HUES48 (cell line): ENCODE measurements around the gene USH1G.

Experiments
- H3K27ac ChIP-seq: one replicate; pipeline ENCODE4 v1.7.0; 2013; ENCODE audit warnings: low read depth, low read length, inconsistent platforms
- H3K27me3 ChIP-seq: 2 replicates; pipeline ENCODE4 v1.6.1; 2013; ENCODE audit warnings: mild to moderate bottlenecking, low read length; ENCODE audit not compliant: control insufficient read depth, insufficient read depth
- H3K36me3 ChIP-seq: 2 replicates; pipeline ENCODE4 v1.6.1; 2013; ENCODE audit warnings: low read length; ENCODE audit not compliant: control insufficient read depth, insufficient read depth
- H3K4me1 ChIP-seq: 2 replicates; pipeline ENCODE4 v1.6.1; 2013; ENCODE audit warnings: mild to moderate bottlenecking, low read length; ENCODE audit not compliant: control insufficient read depth, insufficient read depth
- H3K4me3 ChIP-seq: 2 replicates; pipeline ENCODE4 v1.5.1; 2013; ENCODE audit warnings: mild to moderate bottlenecking, low read depth, low read length
- H3K9ac ChIP-seq: 2 replicates; pipeline ENCODE4 v1.6.1; 2013; ENCODE audit warnings: mild to moderate bottlenecking, low read depth, low read length, moderate library complexity
- H3K9me3 ChIP-seq: 2 replicates; pipeline ENCODE4 v1.6.1; 2013; ENCODE audit warnings: low read length; ENCODE audit not compliant: control insufficient read depth, insufficient read depth

Gene USH1G

GRCh38 chr17:74900208-74900607, 22.8 kb downstream of the USH1G start:
- Histone ChIP-seq H3K4me3 (no peak overlapping the region), H3K36me3 (no peaks in the 10 kb centered on the region), H3K9ac (no peak overlapping the region), H3K27ac (no peak overlapping the region), H3K27me3 (peaks cover 18% of the 10 kb centered on the region), H3K4me1 (no peaks in the 10 kb centered on the region), H3K9me3 (no peaks in the 10 kb centered on the region)

DNA sequence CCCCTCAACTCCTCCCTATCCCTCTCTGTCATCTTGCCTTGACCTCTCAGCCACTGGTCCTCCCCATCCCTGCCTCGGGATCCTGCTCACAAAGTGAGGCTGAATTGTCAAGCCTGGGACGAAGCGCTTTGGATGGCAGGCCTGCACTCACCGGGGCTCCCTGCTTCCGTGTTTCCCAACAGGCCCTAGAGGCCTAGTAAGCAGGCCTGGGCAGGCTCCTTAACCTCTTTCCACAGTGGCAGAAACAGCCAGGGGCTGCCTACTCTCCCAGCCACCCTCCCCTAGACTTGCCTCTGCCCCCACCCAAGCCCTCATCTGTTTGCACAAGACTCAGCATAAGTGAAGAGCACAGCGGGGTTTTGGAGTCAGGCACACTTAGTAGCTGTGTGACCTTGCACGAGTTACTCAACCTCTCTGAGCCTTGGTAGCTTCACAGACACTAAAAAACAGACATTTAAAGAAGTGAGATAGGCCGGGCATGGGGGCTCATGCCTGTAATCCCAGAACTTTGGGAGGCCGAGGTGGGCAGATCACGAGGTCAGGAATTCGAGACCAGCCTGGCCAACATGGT, 24.6 kb downstream of the USH1G start:
- no peak overlapping the region for H3K27ac ChIP-seq
- H3K9me3 ChIP-seq = no peaks in the 10 kb centered on the region
- H3K4me1 ChIP-seq = no peaks in the 10 kb centered on the region
- H3K4me3 ChIP-seq = no peak overlapping the region
- no peak overlapping the region for H3K9ac ChIP-seq
- peaks cover 36% of the 10 kb centered on the region for H3K27me3 ChIP-seq
- no peaks in the 10 kb centered on the region for H3K36me3 ChIP-seq

- Histone ChIP-seq H3K4me3 (peak overlapping the region; percentile 69; the same call in 1 of the 2 replicates), H3K27ac (no peak overlapping the region), H3K27me3 (peaks cover 53% of the 10 kb centered on the region)
Measured at GRCh38 chr17:74893936-74894671, 29.0 kb downstream of the USH1G start.

GRCh38 chr17:74892974-74893911, 29.8 kb downstream of the USH1G start, which contains the start of gene FADS6:
TSS of gene FADS6 (minus strand) at chr17:74893633. CDS start at chr17:74893595, 38 bp downstream.
- peaks cover 53% of the 10 kb centered on the region for H3K27me3 ChIP-seq
- no peaks in the 10 kb centered on the region for H3K4me1 ChIP-seq
- H3K4me3 ChIP-seq = peak within 1 kb of the TSS; percentile 69
- H3K36me3 ChIP-seq = no peaks in the 10 kb centered on the region
- H3K9me3 ChIP-seq = no peaks in the 10 kb centered on the region
- H3K9ac ChIP-seq = no peak within 1 kb of the TSS
- no peak within 1 kb of the TSS for H3K27ac ChIP-seq

More at GRCh38 chr17:74893936-74894671, 29.0 kb downstream of the USH1G start:
- Histone ChIP-seq H3K36me3 (no peaks in the 10 kb centered on the region), H3K9me3 (no peaks in the 10 kb centered on the region), H3K4me1 (no peaks in the 10 kb centered on the region), H3K9ac (no peak overlapping the region)

GRCh38 chr17:74892013-74892841, 30.8 kb downstream of the USH1G start:
- Histone ChIP-seq H3K9me3 (no peaks in the 10 kb centered on the region), H3K9ac (no peak overlapping the region), H3K27ac (no peak overlapping the region), H3K4me3 (peak overlapping the region; percentile 69; the same call in 1 of the 2 replicates), H3K36me3 (no peaks in the 10 kb centered on the region), H3K4me1 (no peaks in the 10 kb centered on the region), H3K27me3 (peaks cover 53% of the 10 kb centered on the region)

DNA sequence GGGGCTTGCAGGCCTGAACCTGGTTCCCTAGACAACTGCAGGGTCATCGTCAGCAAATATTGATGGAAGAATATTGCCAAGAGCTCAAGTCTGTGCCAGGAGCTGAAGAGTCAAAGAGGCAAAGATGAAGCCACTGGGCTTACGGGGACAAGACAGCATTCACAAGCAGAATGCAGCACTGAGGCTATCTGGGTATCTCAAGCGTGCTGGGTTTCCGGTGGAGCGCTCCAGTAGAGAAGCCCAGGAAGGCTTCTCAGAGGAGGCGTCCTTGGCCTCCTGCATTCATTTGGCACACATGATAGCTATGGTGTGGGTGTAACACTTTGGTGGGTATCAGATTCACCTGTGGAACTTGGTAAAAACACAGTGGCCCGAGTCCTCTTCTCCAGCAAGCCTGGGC, 32.5 kb downstream of the USH1G start:
- H3K36me3 ChIP-seq = no peaks in the 10 kb centered on the region
- H3K4me1 ChIP-seq = no peaks in the 10 kb centered on the region
- no peak overlapping the region for H3K9ac ChIP-seq
- H3K4me3 ChIP-seq = no peak overlapping the region
- H3K27ac ChIP-seq = no peak overlapping the region
- peaks cover 42% of the 10 kb centered on the region for H3K27me3 ChIP-seq
- H3K9me3 ChIP-seq = no peaks in the 10 kb centered on the region

- H3K36me3 ChIP-seq = no peaks in the 10 kb centered on the region
- H3K9me3 ChIP-seq = no peaks in the 10 kb centered on the region
- no peak overlapping the region for H3K4me3 ChIP-seq
- H3K9ac ChIP-seq = no peak overlapping the region
- peaks cover 22% of the 10 kb centered on the region for H3K27me3 ChIP-seq
- H3K4me1 ChIP-seq = no peaks in the 10 kb centered on the region; the same call in 1 of the 2 replicates
- H3K27ac ChIP-seq = no peak overlapping the region
Measured at GRCh38 chr17:74888469-74888868, 34.6 kb downstream of the USH1G start.

GRCh38 chr17:74883241-74883745, 39.8 kb downstream of the USH1G start:
- Histone ChIP-seq H3K9me3 (no peaks in the 10 kb centered on the region), H3K4me3 (no peak overlapping the region), H3K27me3 (no peaks in the 10 kb centered on the region; the same call in 1 of the 2 replicates)

DNA sequence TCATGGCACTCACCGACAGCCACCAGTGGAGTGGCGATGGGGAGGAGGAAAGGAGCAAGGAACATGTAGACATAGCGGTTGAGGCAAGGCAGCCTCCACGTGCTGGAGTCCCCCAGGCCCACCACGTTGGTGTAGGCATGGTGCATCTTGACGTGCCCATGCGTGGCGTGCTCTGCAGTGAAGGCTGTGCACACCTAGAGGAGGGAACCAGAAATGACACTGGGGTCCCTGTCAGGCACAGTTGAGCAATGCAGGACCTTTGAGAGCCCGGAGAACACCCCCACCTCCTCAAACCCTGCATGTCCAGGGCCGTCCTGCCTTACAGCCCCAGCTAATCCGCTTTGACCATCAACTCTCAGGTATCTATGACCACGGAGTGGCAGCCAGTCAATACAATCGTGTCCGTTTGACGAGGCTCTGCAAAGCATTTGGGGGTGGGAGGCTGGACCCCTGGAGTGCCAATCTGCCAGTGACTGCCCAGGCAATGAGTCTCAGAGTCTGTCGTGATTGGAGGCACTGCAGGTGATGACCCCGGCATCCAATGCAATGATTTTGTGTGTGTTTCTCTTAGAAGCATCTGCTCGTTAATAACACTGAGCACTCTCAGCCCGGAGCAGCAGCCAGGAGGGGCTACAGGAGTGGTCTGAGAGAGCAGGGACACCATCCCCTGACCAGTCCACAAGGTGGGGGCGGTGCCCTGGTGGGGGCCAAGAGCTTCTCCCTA, 40.4 kb downstream of the USH1G start:
- no peak overlapping the region for H3K27ac ChIP-seq
- no peak overlapping the region for H3K4me3 ChIP-seq
- H3K36me3 ChIP-seq = no peaks in the 10 kb centered on the region
- H3K27me3 ChIP-seq = no peaks in the 10 kb centered on the region; the same call in 1 of the 2 replicates
- H3K9ac ChIP-seq = no peak overlapping the region
- H3K4me1 ChIP-seq = peaks cover 9% of the 10 kb centered on the region
- H3K9me3 ChIP-seq = no peaks in the 10 kb centered on the region

More at GRCh38 chr17:74883241-74883745, 39.8 kb downstream of the USH1G start:
- Histone ChIP-seq H3K9ac (no peak overlapping the region), H3K4me1 (peaks cover 9% of the 10 kb centered on the region), H3K36me3 (no peaks in the 10 kb centered on the region), H3K27ac (no peak overlapping the region)
